ENCODE results near the gene TNP1. TPM values are rescaled to one million over a fixed set of nuclear protein-coding genes. Genes with fewer than 3 reads are reported as not detected.

Gene TNP1
- total RNA-seq, 1 experiment from 2014 or later: not detected

GRCh38 chr2:216875862-216876261 is 16.0 kb upstream of the TNP1 start:
- DNase-seq (ENCODE audit: low read depth): no peak

GRCh38 chr2:216873573-216873972 is 13.7 kb upstream of the TNP1 start:
- DNase-seq (ENCODE audit: low read depth): no peak

GRCh38 chr2:216872624-216873023 is 12.8 kb upstream of the TNP1 start:
- DNase-seq (ENCODE audit: low read depth): no peak

- DNase-seq (ENCODE audit: low read depth): no peak
These were observed 12.2 kb upstream of the TNP1 start for GRCh38 chr2:216872040-216872439.

GRCh38 chr2:216871333-216871934 is 11.6 kb upstream of the TNP1 start:
- no peak for DNase-seq (ENCODE audit: low read depth)

GRCh38 chr2:216870508-216871332 is 10.9 kb upstream of the TNP1 start:
- DNase-seq (ENCODE audit: low read depth): no peak

- no peak for DNase-seq (ENCODE audit: low read depth)
These were observed 6.7 kb upstream of the TNP1 start for GRCh38 chr2:216866515-216867095.

- DNase-seq (ENCODE audit: low read depth): no peak
These were observed 5.8 kb upstream of the TNP1 start for GRCh38 chr2:216865658-216866057.

- DNase-seq (ENCODE audit: low read depth): peak; percentile 15
These were observed 4.1 kb upstream of the TNP1 start for GRCh38 chr2:216863946-216864345.

GRCh38 chr2:216862628-216863398 is 2.9 kb upstream of the TNP1 start:
- DNase-seq (ENCODE audit: low read depth): no peak

- peak; percentile 7 for DNase-seq (ENCODE audit: low read depth)
These were observed 718 bp upstream of the TNP1 start for GRCh38 chr2:216860426-216861137.

- DNase-seq (ENCODE audit: low read depth): peak; percentile 15
These were observed 1.6 kb downstream of the TNP1 start for GRCh38 chr2:216858312-216858711.

GRCh38 chr2:216857131-216857550 is 2.7 kb downstream of the TNP1 start:
- DNase-seq (ENCODE audit: low read depth): peak; percentile 42

GRCh38 chr2:216856406-216857065 is 3.3 kb downstream of the TNP1 start:
- DNase-seq (ENCODE audit: low read depth): no peak

- no peak for DNase-seq (ENCODE audit: low read depth)
These were observed 4.3 kb downstream of the TNP1 start for GRCh38 chr2:216855605-216856004.

GRCh38 chr2:216855079-216855478 is 4.8 kb downstream of the TNP1 start:
- no peak for DNase-seq (ENCODE audit: low read depth)

GRCh38 chr2:216851486-216852090 is 8.3 kb downstream of the TNP1 start:
- DNase-seq (ENCODE audit: low read depth): no peak

- no peak for DNase-seq (ENCODE audit: low read depth)
These were observed 9.1 kb downstream of the TNP1 start for GRCh38 chr2:216850665-216851322.

GRCh38 chr2:216849987-216850386 is 9.9 kb downstream of the TNP1 start:
- DNase-seq (ENCODE audit: low read depth): no peak

GRCh38 chr2:216845426-216845825 is 14.4 kb downstream of the TNP1 start:
- DNase-seq (ENCODE audit: low read depth): no peak
